ENCODE measurements around the gene NUDT8. TPM values are rescaled to one million over a fixed set of nuclear protein-coding genes. Genes with fewer than 3 reads are reported as not detected.

NUDT8 gene
- total and polyA plus RNA-seq, 2 of the 8 experiments (the other 6 are each of a cell fraction or from before 2014, with no cell fraction given), result 7.2 to 8.3 TPM

DNA sequence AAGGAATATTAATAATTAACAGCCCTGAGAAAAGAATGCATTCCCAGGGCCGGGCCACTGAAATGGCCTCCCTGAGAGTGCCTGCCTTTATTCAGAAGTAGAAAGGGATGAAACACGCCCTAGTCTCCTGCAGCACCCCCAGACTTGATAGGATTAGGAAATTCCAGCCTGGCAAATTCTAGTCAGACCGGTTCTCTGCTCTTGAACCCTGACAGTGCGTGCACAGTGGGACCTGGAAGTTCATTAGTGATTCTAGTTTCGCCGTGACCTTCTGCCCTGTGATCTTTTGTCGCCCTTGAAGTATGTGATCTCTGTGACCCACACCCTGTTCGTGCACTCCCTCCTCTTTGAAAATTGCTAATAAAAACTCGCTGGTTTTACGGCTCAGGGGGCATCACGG, 48.3 kb downstream of the NUDT8 start (continued):
- peak in 1 of 2 experiments; percentile 37; a peak in 1 of 4 replicates for TF ChIP-seq HDAC2 (IDR thresholded peaks at IDR 0.05; ENCODE audit: borderline replicate concordance in 1 of 2, low read depth in 2 of 2, low read length in 2 of 2)
- TF ChIP-seq CHD2 (IDR thresholded peaks at IDR 0.05; ENCODE audit: low read length), result peak; percentile 33; the same call in 1 of the 2 replicates
- TF ChIP-seq GTF2F1 (IDR thresholded peaks at IDR 0.05; ENCODE audit: borderline replicate concordance, low read depth, low read length), result no peak
- peak; percentile 95 for TF ChIP-seq TEAD4 (IDR thresholded peaks at IDR 0.05; ENCODE audit: low read depth, low read length)
- TF ChIP-seq RFX5 (IDR thresholded peaks at IDR 0.05; ENCODE audit: borderline replicate concordance, low read depth, low read length), result no peak
- TF ChIP-seq POU5F1 (IDR thresholded peaks at IDR 0.05; ENCODE audit: low read depth, low read length), result 0 out of 2 replicates have a peak, but pooled peaks have one; percentile 20
- TF ChIP-seq TCF12 (IDR thresholded peaks at IDR 0.05; ENCODE audit: low read depth, low read length), result 0 out of 2 replicates have a peak, but pooled peaks have one; percentile 59
- peak; percentile 46; the same call in 1 of the 2 replicates for TF ChIP-seq TBP (IDR thresholded peaks at IDR 0.05; ENCODE audit: low read depth, low read length)
- TF ChIP-seq SAP30 (IDR thresholded peaks at IDR 0.05; ENCODE audit: insufficient read depth, insufficient replicate concordance, low read length), result no peak
- TF ChIP-seq, protein P1, sequence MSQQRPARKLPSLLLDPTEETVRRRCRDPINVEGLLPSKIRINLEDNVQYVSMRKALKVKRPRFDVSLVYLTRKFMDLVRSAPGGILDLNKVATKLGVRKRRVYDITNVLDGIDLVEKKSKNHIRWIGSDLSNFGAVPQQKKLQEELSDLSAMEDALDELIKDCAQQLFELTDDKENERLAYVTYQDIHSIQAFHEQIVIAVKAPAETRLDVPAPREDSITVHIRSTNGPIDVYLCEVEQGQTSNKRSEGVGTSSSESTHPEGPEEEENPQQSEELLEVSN (IDR thresholded peaks at IDR 0.05), result no peak
- no peak for TF ChIP-seq SIX5 (IDR thresholded peaks at IDR 0.05; ENCODE audit: low read depth, low read length)
- peak in 1 of 2 experiments; percentile 79; a peak in 1 of 3 replicates for TF ChIP-seq EP300 (IDR thresholded peaks at IDR 0.05; ENCODE audit: borderline replicate concordance in 1 of 2, low read depth in 2 of 2, low read length in 2 of 2)
- TF ChIP-seq RXRA (IDR thresholded peaks at IDR 0.05; ENCODE audit: insufficient read depth, low read depth, low read length), result 0 out of 2 replicates have a peak, but pooled peaks have one; percentile 51
- no peak for TF ChIP-seq EZH2 (IDR thresholded peaks at IDR 0.05; ENCODE audit: low read depth, low read length, severe bottlenecking)
